K562 (cell line): ENCODE results near the gene CACYBP. TPM values are rescaled to one million over a fixed set of nuclear protein-coding genes. Genes with fewer than 3 reads are reported as not detected.

Source experiments
- CBX1 ChIP-seq: sonication (generic); IDR thresholded peaks from 2 replicates; pipeline ENCODE4 v1.6.1; 2016; ENCODE audit warnings: antibody characterized with exemption, low read depth, mild to moderate bottlenecking
- CEBPG ChIP-seq, 3 experiments: fragments of 200-800 bp in 1 of 3; sonication (Bioruptor generic) in 1 of 3; sonication (generic) in 1 of 3; formaldehyde crosslinking in 1 of 3; IDR thresholded peaks in 2 of 3; conservative IDR thresholded peaks in 1 of 3; 2 replicates each; pipeline versions ENCODE4 v1.6.1 to v1.8.0; 2016 to 2022; ENCODE audit warnings: missing compliant biosample characterization in 2 of 3, missing genetic modification characterization in 2 of 3, mild to moderate bottlenecking in 1 of 3, missing genetic modification reagents in 1 of 3
- E2F3 ChIP-seq: fragments of 250-450 bp; sonication (Bioruptor Pico); IDR thresholded peaks from 2 replicates; pipeline ENCODE4 v1.4.0; 2020; ENCODE audit warnings: mild to moderate bottlenecking
- E2F8 ChIP-seq: fragments of 450-650 bp; IDR thresholded peaks from 2 replicates; pipeline ENCODE4 v1.7.1; 2018; ENCODE audit warnings: mild to moderate bottlenecking, low read depth; ENCODE audit not compliant: partially characterized antibody
- GATA2 ChIP-seq: sonication (generic); formaldehyde crosslinking; IDR thresholded peaks from 2 replicates; pipeline ENCODE4 v1.4.0; 2020; ENCODE audit warnings: mild to moderate bottlenecking, missing genetic modification reagents
- NR4A1 ChIP-seq, 2 experiments: fragments of 250-450 bp in 1 of 2; fragments of 450-650 bp in 1 of 2; sonication (Bioruptor Pico) in 1 of 2; IDR thresholded peaks; 2 replicates each; pipeline versions ENCODE4 v1.4.0 to v1.6.1; 2016 to 2020; ENCODE audit warnings: mild to moderate bottlenecking in 2 of 2, missing compliant biosample characterization in 1 of 2, missing genetic modification characterization in 1 of 2, moderate library complexity in 1 of 2
- PBX2 ChIP-seq, 2 experiments: IDR thresholded peaks in 1 of 2; conservative IDR thresholded peaks in 1 of 2; 2 replicates each; pipeline ENCODE4 v1.6.1; 2016; ENCODE audit warnings: low read depth in 2 of 2, mild to moderate bottlenecking in 1 of 2, missing compliant biosample characterization in 1 of 2, missing genetic modification characterization in 1 of 2, moderate library complexity in 1 of 2
- SLC30A9 ChIP-seq: fragments of 250-450 bp; sonication (Bioruptor Pico); IDR thresholded peaks from 2 replicates; pipeline ENCODE4 v1.8.0; 2022; ENCODE audit warnings: mild to moderate bottlenecking, moderate library complexity
- TCFL5 ChIP-seq: fragments of 250-450 bp; sonication (Bioruptor Pico); conservative IDR thresholded peaks from 2 replicates; pipeline ENCODE4 v1.6.1; 2021; ENCODE audit warnings: mild to moderate bottlenecking, moderate library complexity, matching md5 sums
- TSHZ1 ChIP-seq: fragments of 250-450 bp; sonication (Bioruptor Pico); IDR thresholded peaks from 2 replicates; pipeline ENCODE4 v1.4.0; 2020; ENCODE audit warnings: mild to moderate bottlenecking, moderate library complexity
- ZFP30 ChIP-seq: fragments of 250-450 bp; sonication (Bioruptor Pico); IDR thresholded peaks from 2 replicates; pipeline ENCODE4 v1.8.0; 2022; ENCODE audit warnings: moderate library complexity, mild to moderate bottlenecking, inconsistent platforms, borderline replicate concordance
- ZNF134 ChIP-seq: fragments of 250-450 bp; sonication (Bioruptor Pico); conservative IDR thresholded peaks from 2 replicates; pipeline ENCODE4 v1.4.0; 2020
- ZNF589 ChIP-seq: fragments of 200-800 bp; sonication (Bioruptor generic); IDR thresholded peaks from 2 replicates; pipeline ENCODE4 v1.6.1; 2016; ENCODE audit warnings: low read depth, missing genetic modification characterization, missing compliant biosample characterization
- ZNF644 ChIP-seq: fragments of 200-800 bp; sonication (Bioruptor generic); IDR thresholded peaks from 2 replicates; pipeline ENCODE4 v1.6.1; 2016; ENCODE audit warnings: low read depth, missing genetic modification characterization, missing compliant biosample characterization
- polyA plus RNA-seq, 8 experiments: library from polyadenylated mRNA; depleted of rRNA in 4 of 8; stranded (reverse) in 5 of 8; unstranded in 3 of 8; fragments of >200 nt; fragmentation: Nextera tagmentation in 2 of 8; fragmentation: Illumina TruSeq in 1 of 8; extraction: Ambion mirVana in 2 of 8; extraction: Trizol in 1 of 8; gene quantifications; 2 replicates each; pipeline versions ENCODE4 v1.2.1 to v1.2.3, GENCODE V29; 2011 to 2014; ENCODE audit warnings: inconsistent platforms in 1 of 8, missing spikeins in 1 of 8
- total RNA-seq, 7 experiments: library from RNA; depleted of rRNA in 6 of 7; stranded (reverse); fragments of >200 nt in 6 of 7; fragmentation: Illumina TruSeq in 2 of 7; extraction: Trizol in 2 of 7; gene quantifications; 2 replicates each; pipeline versions ENCODE4 v1.2.1 to v1.2.3, GENCODE V29; 2011 to 2021; ENCODE audit warnings: low replicate concordance in 1 of 7

The CACYBP gene
- total and polyA plus RNA-seq, 9 of the 15 experiments (the other 6 are each of a cell fraction or from before 2014, with no cell fraction given) = 147 to 1,576 (median 488) TPM

GRCh38 chr1:174998569-174999215 lies 1.1 kb upstream of the CACYBP start (continued):
- 0 out of 2 replicates have a peak, but pooled peaks have one; percentile 48 for TF ChIP-seq TSHZ1 (CRISPR knock-in tag)
- 0 out of 2 replicates have a peak, but pooled peaks have one; percentile 60 for TF ChIP-seq ZFP30 (CRISPR knock-in tag)
- TF ChIP-seq NR4A1 (CRISPR knock-in tag; IDR thresholded peaks at IDR 0.05) = no peak
- peak; percentile 75; the same call in 1 of the 2 replicates for TF ChIP-seq NR4A1 (tag; IDR thresholded peaks at IDR 0.05)
- peak; percentile 40; the same call in 1 of the 2 replicates for TF ChIP-seq ZNF134 (CRISPR knock-in tag)
- TF ChIP-seq E2F8 = no peak
- peak; percentile 58; the same call in 1 of the 2 replicates for TF ChIP-seq TCFL5 (CRISPR knock-in tag)
- no peak for TF ChIP-seq PBX2 (CRISPR knock-in tag; IDR thresholded peaks at IDR 0.05; ENCODE audit: low read depth)
- peak; percentile 21; the same call in 1 of the 2 replicates for TF ChIP-seq PBX2 (tag; conservative IDR thresholded peaks at IDR 0.05; ENCODE audit: low read depth)
- peak; percentile 87 for TF ChIP-seq GATA2 (CRISPR knock-in tag)
- TF ChIP-seq ZNF589 = peak; percentile 97
- peak; percentile 46; the same call in 1 of the 2 replicates for TF ChIP-seq CBX1
- TF ChIP-seq CEBPG (CRISPR knock-in tag; IDR thresholded peaks at IDR 0.05) = peak; percentile 16; the same call in 1 of the 2 replicates
- no peak for TF ChIP-seq CEBPG (tag; conservative IDR thresholded peaks at IDR 0.05 in 1 of 2, IDR thresholded peaks at IDR 0.05 in 1 of 2)
- peak; percentile 76; the same call in 1 of the 2 replicates for TF ChIP-seq ZNF644 (tag)
- TF ChIP-seq SLC30A9 (CRISPR knock-in tag) = 0 out of 2 replicates have a peak, but pooled peaks have one; percentile 37
- 0 out of 2 replicates have a peak, but pooled peaks have one; percentile 17 for TF ChIP-seq E2F3
